ENCODE results near the gene AFP.

The AFP gene

GRCh38 chr4:73485085-73485484 lies 49.1 kb downstream of the AFP start:
- DNase-seq = no peak
- TF ChIP-seq POLR2A (IDR thresholded peaks at IDR 0.05; ENCODE audit: low read length) = no peak
- no peak for TF ChIP-seq GATA1 (IDR thresholded peaks at IDR 0.05; ENCODE audit: low read depth, low read length)

- no peak for TF ChIP-seq GATA1 (IDR thresholded peaks at IDR 0.05; ENCODE audit: low read depth, low read length)
- no peak for TF ChIP-seq POLR2A (IDR thresholded peaks at IDR 0.05; ENCODE audit: low read length)
- DNase-seq = no peak
Observed at GRCh38 chr4:73485596-73485995, 49.6 kb downstream of the AFP start.

- no peak for TF ChIP-seq GATA1 (IDR thresholded peaks at IDR 0.05; ENCODE audit: low read depth, low read length)
- no peak for TF ChIP-seq POLR2A (IDR thresholded peaks at IDR 0.05; ENCODE audit: low read length)
- no peak for DNase-seq
Observed at GRCh38 chr4:73486497-73486896, 50.5 kb downstream of the AFP start.

- TF ChIP-seq GATA1 (IDR thresholded peaks at IDR 0.05; ENCODE audit: low read depth, low read length) = no peak
- TF ChIP-seq POLR2A (IDR thresholded peaks at IDR 0.05; ENCODE audit: low read length) = no peak
Observed at GRCh38 chr4:73487233-73487632, 51.2 kb downstream of the AFP start.

GRCh38 chr4:73499996-73500765 lies 64.2 kb downstream of the AFP start:
- TF ChIP-seq POLR2A (IDR thresholded peaks at IDR 0.05; ENCODE audit: low read length) (no peak), GATA1 (IDR thresholded peaks at IDR 0.05; ENCODE audit: low read depth, low read length) (no peak)
- DNase-seq = no peak

More at GRCh38 chr4:73487233-73487632, 51.2 kb downstream of the AFP start:
- no peak for DNase-seq

GRCh38 chr4:73501664-73502265 lies 65.7 kb downstream of the AFP start:
- TF ChIP-seq POLR2A (IDR thresholded peaks at IDR 0.05; ENCODE audit: low read length) (no peak), GATA1 (IDR thresholded peaks at IDR 0.05; ENCODE audit: low read depth, low read length) (no peak)

DNA sequence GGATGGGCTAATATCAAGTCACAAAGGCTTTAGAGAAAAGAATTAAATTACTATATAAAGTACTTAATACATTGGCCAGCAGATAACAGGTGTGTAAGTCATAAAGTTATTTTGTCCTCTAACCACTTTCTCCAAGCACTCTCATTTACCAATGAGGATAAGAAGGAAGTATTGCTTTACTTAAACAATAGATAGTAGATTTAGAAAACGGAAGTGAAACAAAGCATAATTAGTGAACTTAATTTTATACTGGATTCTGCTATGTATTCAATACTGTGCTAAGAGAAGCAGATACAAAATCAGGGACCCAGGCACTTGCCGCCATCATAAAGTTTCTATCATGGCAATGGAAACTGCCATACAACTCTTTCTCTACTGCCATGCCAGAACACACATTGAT lies 69.5 kb downstream of the AFP start:
- DNase-seq = no peak
- no peak for TF ChIP-seq GATA1 (IDR thresholded peaks at IDR 0.05; ENCODE audit: low read depth, low read length)
- no peak for TF ChIP-seq POLR2A (IDR thresholded peaks at IDR 0.05; ENCODE audit: low read length)

More at GRCh38 chr4:73501664-73502265, 65.7 kb downstream of the AFP start:
- no peak for DNase-seq

Measured in erythroblast (primary cell).